Left lung (tissue), 10 donors: ENCODE results near the gene CBL. TPM values are rescaled to one million over a fixed set of nuclear protein-coding genes. Genes with fewer than 3 reads are reported as not detected.

Experiments used
- ATAC-seq: fragments of 200-7000 bp; cut with Tn5 transposase; one replicate; pipeline ENCODE4 v1.9.1; 2020; ENCODE audit warnings: moderate library complexity
- DNase-seq, 4 donors: peaks; one replicate each; pipeline ENCODE4 v3.0.0-alpha.2; 2013 to 2020
- H3K27ac ChIP-seq, 2 donors: fragments of 200-600 bp; sonication (generic) in 1 of 2; one replicate each; pipeline versions ENCODE4 v1.5.0 to v1.8.0; 2020 to 2021
- H3K27me3 ChIP-seq, 2 donors: fragments of 200-600 bp; sonication (generic) in 1 of 2; one replicate each; pipeline versions ENCODE4 v1.5.0 to v1.8.0; 2020 to 2021
- H3K36me3 ChIP-seq, 2 donors: fragments of 200-600 bp; sonication (generic) in 1 of 2; one replicate each; pipeline versions ENCODE4 v1.5.0 to v1.8.0; 2020 to 2021
- H3K4me1 ChIP-seq, 2 donors: fragments of 200-600 bp; one replicate each; pipeline ENCODE4 v1.8.0; 2021
- H3K4me3 ChIP-seq, 2 donors: fragments of 200-600 bp; sonication (generic) in 1 of 2; one replicate each; pipeline versions ENCODE4 v1.5.0 to v1.8.0; 2020 to 2021; ENCODE audit warnings: mild to moderate bottlenecking in 1 of 2
- H3K9me3 ChIP-seq, 2 donors: fragments of 200-600 bp; sonication (generic) in 1 of 2; one replicate each; pipeline versions ENCODE4 v1.5.0 to v1.8.0; 2020 to 2021
- CTCF ChIP-seq, 2 donors: fragments of 200-600 bp; sonication (generic) in 1 of 2; IDR thresholded peaks; one replicate each; pipeline versions ENCODE4 v1.5.0 to v1.8.0; 2021; ENCODE audit warnings: antibody characterized with exemption in 2 of 2
- intact Hi-C, 2 donors: fragments of 100-400 bp; cut with DNase I; formaldehyde crosslinking; loops; one replicate each; pipeline versions ENCODE4 v1.11.2 to v1.14.2; 2022
- microRNA-seq, 2 donors: library from miRNA; unstranded; fragments of <30 nt; microRNA quantifications; one replicate each; pipeline ENCODE4, GENCODE V29; 2019
- polyA plus RNA-seq, 6 donors: library from polyadenylated mRNA; unstranded; fragments of 120-200 nt; gene quantifications; one replicate each; pipeline ENCODE4 v1.2.1, GENCODE V29; 2013; ENCODE audit not compliant: insufficient read length in 6 of 6
- total RNA-seq, 2 donors: library from RNA; stranded (reverse); fragmentation: NEBNext Ultra II Directional; extraction: Animal tissue kit (Norgen Biotek cat#: 25700); gene quantifications; one replicate each; pipeline ENCODE4 v1.2.1, GENCODE V29; 2021
- donor health status: DM: no; HTN: yes; CAD: no.
- donor health status: DM: no; HTN: no; CAD: no.

Gene CBL
- total and polyA plus RNA-seq, 8 donors = 18.9 to 36.6 (median 22.1) TPM

- H3K27me3 ChIP-seq = peaks cover 0 to 27% of the 10 kb centered on the region in 2 donors
- intact Hi-C loops = no loop called here
- no peak overlapping the region for H3K4me3 ChIP-seq
- peaks cover 0 to 9% of the 10 kb centered on the region in 2 donors for H3K4me1 ChIP-seq
- H3K27ac ChIP-seq = peak overlapping the region in 1 of 2 donors; percentile 65
- ATAC-seq (peak; percentile 6), DNase-seq (peak in 2 of 4 donors; percentile 30 to 79)
- no peaks in the 10 kb centered on the region for H3K36me3 ChIP-seq
- H3K9me3 ChIP-seq = no peaks in the 10 kb centered on the region
- TF ChIP-seq CTCF (IDR thresholded peaks at IDR 0.05) = no peak
Measured at GRCh38 chr11:119352857-119353260, 146.7 kb downstream of the CBL start.

DNA sequence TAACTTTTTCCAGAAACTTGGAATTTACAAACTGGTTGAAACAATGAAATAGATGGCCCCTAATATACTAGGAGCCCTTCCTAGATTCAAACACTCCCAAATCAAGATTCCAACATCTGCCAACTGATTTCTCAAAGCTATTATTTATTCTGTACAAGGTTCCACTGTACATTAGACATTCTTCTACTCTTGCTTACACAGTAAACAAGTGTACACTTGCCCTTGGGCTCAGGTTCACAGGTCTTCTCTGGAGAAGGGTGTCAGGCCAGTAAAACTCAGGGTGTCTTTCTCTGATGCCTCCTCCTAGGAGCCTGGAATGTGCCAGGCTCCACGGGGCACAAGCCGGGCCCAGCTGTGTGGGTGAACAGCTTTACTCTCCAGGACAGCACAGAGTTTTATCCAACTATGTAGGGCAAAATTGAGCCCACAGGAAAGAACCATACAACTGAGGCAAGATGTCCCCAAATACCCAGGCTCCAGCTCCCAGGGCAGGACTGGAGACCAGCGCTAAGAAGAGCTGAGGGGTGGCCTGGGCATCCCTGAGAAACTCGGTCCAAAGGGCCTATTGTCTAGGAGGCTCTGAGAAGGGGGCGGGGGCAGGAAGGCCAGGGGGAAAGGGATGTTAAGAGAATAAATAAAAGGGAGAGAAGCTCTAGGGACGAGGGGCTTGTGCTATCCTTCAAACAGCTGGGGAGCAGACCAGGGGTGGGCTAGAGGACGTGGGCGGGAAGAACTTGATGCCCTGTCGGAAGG is 149.1 kb downstream of the CBL start:
- no peaks in the 10 kb centered on the region for H3K9me3 ChIP-seq
- no peak for TF ChIP-seq CTCF (IDR thresholded peaks at IDR 0.05)
- H3K27me3 ChIP-seq = peaks cover 0 to 27% of the 10 kb centered on the region in 2 donors
- H3K4me1 ChIP-seq = peaks cover 0 to 9% of the 10 kb centered on the region in 2 donors
- no peaks in the 10 kb centered on the region for H3K36me3 ChIP-seq
- DNase-seq (no peak), ATAC-seq (no peak)
- intact Hi-C loops = loop anchor here in 1 of 2 donors (5.0 kb wide), 1 partner anchor 117 kb away; no protein-coding TSS in a partner anchor
- no peak overlapping the region for H3K27ac ChIP-seq
- H3K4me3 ChIP-seq = no peak overlapping the region

GRCh38 chr11:119356349-119357031 is 150.4 kb downstream of the CBL start:
- intact Hi-C loops = loop anchor here in 1 of 2 donors (5.0 kb wide), 1 partner anchor 116 kb away; no protein-coding TSS in a partner anchor
- Histone ChIP-seq H3K9me3 (no peaks in the 10 kb centered on the region), H3K27ac (peak overlapping the region; percentile 62 to 71), H3K27me3 (peaks cover 0 to 23% of the 10 kb centered on the region in 2 donors), H3K4me1 (peaks cover 0 to 18% of the 10 kb centered on the region in 2 donors), H3K4me3 (peak overlapping the region; percentile 49), H3K36me3 (no peaks in the 10 kb centered on the region)
- ATAC-seq (peak; percentile 92), DNase-seq (peak; percentile 78 to 94 (median 88))
- peak; percentile 87 to 92 for TF ChIP-seq CTCF (IDR thresholded peaks at IDR 0.05)

DNA sequence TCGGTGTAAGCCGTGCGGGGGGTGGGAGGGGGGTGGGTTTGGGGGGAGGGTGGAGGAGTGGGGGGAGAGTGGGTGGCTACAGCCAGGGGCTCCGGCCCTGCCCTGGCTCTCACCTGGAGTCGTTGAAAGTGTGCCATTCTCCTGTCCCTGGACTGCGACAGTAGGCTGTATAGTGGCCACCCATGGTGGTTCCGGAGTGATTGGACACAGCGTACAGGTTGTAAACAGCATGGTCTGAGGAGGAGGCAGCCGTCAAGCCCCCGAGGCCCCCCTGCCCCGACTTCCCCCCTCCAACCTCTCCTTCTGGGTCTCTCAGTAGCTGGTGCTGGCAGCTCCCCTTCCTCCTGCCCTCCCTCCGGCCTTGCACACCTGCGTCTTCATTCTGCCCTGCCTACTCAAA is 150.9 kb downstream of the CBL start:
- Histone ChIP-seq H3K9me3 (no peaks in the 10 kb centered on the region), H3K4me3 (peak overlapping the region; percentile 49), H3K4me1 (peaks cover 0 to 24% of the 10 kb centered on the region in 2 donors), H3K36me3 (no peaks in the 10 kb centered on the region), H3K27me3 (peaks cover 0 to 18% of the 10 kb centered on the region in 2 donors), H3K27ac (peak overlapping the region in 1 of 2 donors; percentile 71)
- no peak for ATAC-seq
- DNase-seq = no peak
- TF ChIP-seq CTCF (IDR thresholded peaks at IDR 0.05) = no peak
- intact Hi-C loops = loop anchor here in 1 of 2 donors (5.0 kb wide), 1 partner anchor 115 kb away; no protein-coding TSS in a partner anchor

Small RNA genes lying within 50 kb of the gene (microRNA-seq; reads per million reads assigned to microRNA genes)
- 0.41 to 0.50 reads per million in 2 donors for gene MIR6756

Other genes with a start within 250 kb of the CBL start
- gene FOXR1, start 234.6 kb upstream of the CBL start, total RNA-seq = not detected
- not detected for gene FOXR1, start 234.6 kb upstream of the CBL start, polyA plus RNA-seq
- gene CENATAC, start 208.2 kb upstream of the CBL start, total RNA-seq = 10 to 100 TPM; 34.5 to 53.0 TPM
- 10 to 100 TPM; 35.6 to 51.5 (median 41.5) TPM for gene CENATAC, start 208.2 kb upstream of the CBL start, polyA plus RNA-seq
- gene RPS25, start 188.0 kb upstream of the CBL start, total RNA-seq = 100 to 1,000 TPM; 786 to 872 TPM
- 1,000 to 10,000 TPM; 1,385 to 1,738 (median 1,562) TPM for gene RPS25, start 188.0 kb upstream of the CBL start, polyA plus RNA-seq
- 10 to 100 TPM; 57.1 to 66.3 TPM for gene TRAPPC4, start 187.6 kb upstream of the CBL start, total RNA-seq
- gene TRAPPC4, start 187.6 kb upstream of the CBL start, polyA plus RNA-seq = 10 to 100 TPM; 72.4 to 92.7 (median 77.6) TPM
- gene SLC37A4, start 175.5 kb upstream of the CBL start, total RNA-seq = 10 to 100 TPM; 17.8 to 19.8 TPM
- gene SLC37A4, start 175.5 kb upstream of the CBL start, polyA plus RNA-seq = 10 to 100 TPM; 23.1 to 28.8 (median 27.0) TPM
- gene HYOU1, start 149.1 kb upstream of the CBL start, total RNA-seq = 100 to 1,000 TPM; 147 to 272 TPM
- 10 to 100 TPM; 66.2 to 93.7 (median 77.4) TPM for gene HYOU1, start 149.1 kb upstream of the CBL start, polyA plus RNA-seq
- gene VPS11, start 138.5 kb upstream of the CBL start, total RNA-seq = 10 to 100 TPM; 30.5 to 35.0 TPM
- 10 to 100 TPM; 50.5 to 61.2 (median 57.0) TPM for gene VPS11, start 138.5 kb upstream of the CBL start, polyA plus RNA-seq
- gene HMBS, start 121.5 kb upstream of the CBL start, total RNA-seq = 10 to 100 TPM; 16.5 to 32.0 TPM
- 10 to 100 TPM; 21.9 to 30.7 (median 24.1) TPM for gene HMBS, start 121.5 kb upstream of the CBL start, polyA plus RNA-seq
- 10 to 100 TPM; 50.3 to 56.2 TPM for gene DPAGT1, start 104.5 kb upstream of the CBL start, total RNA-seq
- 10 to 100 TPM; 42.7 to 54.7 (median 47.8) TPM for gene DPAGT1, start 104.5 kb upstream of the CBL start, polyA plus RNA-seq
- 10 to 100 TPM; 16.6 to 18.6 TPM for gene C2CD2L, start 99.0 kb upstream of the CBL start, total RNA-seq
- 1 to 10 TPM; 7.3 to 9.3 (median 8.0) TPM for gene C2CD2L, start 99.0 kb upstream of the CBL start, polyA plus RNA-seq
- gene HINFP, start 84.8 kb upstream of the CBL start, total RNA-seq = 10 to 100 TPM; 21.6 to 22.2 TPM
- gene HINFP, start 84.8 kb upstream of the CBL start, polyA plus RNA-seq = 10 to 100 TPM; 31.9 to 41.7 (median 39.2) TPM
- gene ABCG4, start 57.3 kb upstream of the CBL start, total RNA-seq = under 1 TPM; 0.26 to 0.64 TPM
- gene ABCG4, start 57.3 kb upstream of the CBL start, polyA plus RNA-seq = 1 to 10 TPM; 1.1 to 1.5 (median 1.3) TPM
- gene NLRX1, start 37.6 kb upstream of the CBL start, total RNA-seq = 10 to 100 TPM; 15.0 to 15.7 TPM
- gene NLRX1, start 37.6 kb upstream of the CBL start, polyA plus RNA-seq = 10 to 100 TPM in 5 of 6 donors, 1 to 10 TPM in 1; 9.9 to 12.5 (median 11.8) TPM
- gene NHERF4, start 20.9 kb upstream of the CBL start, total RNA-seq = not detected
- 1 to 10 TPM in 3 of 6 donors, under 1 TPM in 3; 0.77 to 1.3 (median 1.1) TPM for gene NHERF4, start 20.9 kb upstream of the CBL start, polyA plus RNA-seq
- gene MCAM, start 110.8 kb downstream of the CBL start, total RNA-seq = 10 to 100 TPM; 59.5 to 87.5 TPM
- gene MCAM, start 110.8 kb downstream of the CBL start, polyA plus RNA-seq = 100 to 1,000 TPM in 5 of 6 donors, 10 to 100 TPM in 1; 94.8 to 149 (median 123) TPM
- 10 to 100 TPM; 22.0 to 28.3 TPM for gene RNF26, start 128.2 kb downstream of the CBL start, total RNA-seq
- gene RNF26, start 128.2 kb downstream of the CBL start, polyA plus RNA-seq = 10 to 100 TPM; 24.1 to 37.0 (median 28.5) TPM
- 10 to 100 TPM; 20.0 to 33.3 TPM for gene C1QTNF5, start 134.5 kb downstream of the CBL start, total RNA-seq
- gene C1QTNF5, start 134.5 kb downstream of the CBL start, polyA plus RNA-seq = 10 to 100 TPM; 39.7 to 52.0 (median 46.2) TPM
- gene MFRP, start 140.4 kb downstream of the CBL start, total RNA-seq = not detected
- under 1 TPM in 2 of 6 donors, not detected in 4; 0.04 to 0.07 TPM for gene MFRP, start 140.4 kb downstream of the CBL start, polyA plus RNA-seq
- 1 to 10 TPM; 2.6 to 3.7 TPM for gene USP2, start 175.4 kb downstream of the CBL start, total RNA-seq
- gene USP2, start 175.4 kb downstream of the CBL start, polyA plus RNA-seq = 1 to 10 TPM; 2.4 to 5.9 (median 4.0) TPM
- 100 to 1,000 TPM in 1 of 2 donors, 10 to 100 TPM in 1; 46.6 to 130 TPM for gene THY1, start 216.8 kb downstream of the CBL start, total RNA-seq
- 10 to 100 TPM; 28.7 to 54.4 (median 44.5) TPM for gene THY1, start 216.8 kb downstream of the CBL start, polyA plus RNA-seq